H1 (cell line): Measurements from ENCODE around the gene APH1B. TPM values are rescaled to one million over a fixed set of nuclear protein-coding genes. Genes with fewer than 3 reads are reported as not detected.

Experiments
- CHD7 ChIP-seq: fragments of 300-600 bp; sonication (generic); IDR thresholded peaks from 2 replicates; pipeline ENCODE4 v1.7.1; 2012; ENCODE audit warnings: low read length, moderate library complexity, mild to moderate bottlenecking, inconsistent platforms; ENCODE audit not compliant: insufficient replicate concordance
- EGR1 ChIP-seq: IDR thresholded peaks from 2 replicates; pipeline ENCODE4 v1.6.1; 2011; ENCODE audit warnings: low read depth, low read length, borderline replicate concordance
- JUND ChIP-seq: IDR thresholded peaks from 2 replicates; pipeline ENCODE4 v1.6.1; 2011; ENCODE audit warnings: mild to moderate bottlenecking, improper control_type of control experiment, low read length
- POLR2AphosphoS5 ChIP-seq: IDR thresholded peaks from 2 replicates; pipeline ENCODE4 v1.6.1; 2011; ENCODE audit warnings: low read depth, low read length
- RAD21 ChIP-seq, 2 experiments: IDR thresholded peaks in 1 of 2; conservative IDR thresholded peaks in 1 of 2; 2 replicates each; pipeline ENCODE4 v1.6.1; 2011; ENCODE audit warnings: low read depth in 2 of 2, low read length in 2 of 2, improper control_type of control experiment in 1 of 2, inconsistent platforms in 1 of 2, mild to moderate bottlenecking in 1 of 2, moderate library complexity in 1 of 2
- polyA plus RNA-seq, 7 experiments: library from polyadenylated mRNA; depleted of rRNA in 3 of 7; stranded (reverse) in 5 of 7; unstranded in 2 of 7; fragments of >200 nt in 5 of 7; fragments of 200-250 nt in 2 of 7; gene quantifications; 1 replicate in 5 of 7; 2 replicates in 1 of 7; 4 replicates in 1 of 7; pipeline versions ENCODE4 v1.2.1 to v1.2.3, GENCODE V29; 2011 to 2013; ENCODE audit warnings: missing spikeins in 2 of 7, mixed read lengths in 2 of 7
- total RNA-seq: library from RNA; stranded (reverse); fragmentation: NEBNext Ultra II Directional; extraction: Animal tissue kit (Norgen Biotek cat#: 25700); gene quantifications from 2 replicates; pipeline ENCODE4 v1.2.1, GENCODE V29; 2021

The APH1B gene
- total and polyA plus RNA-seq, 2 of the 8 experiments (the other 6 are each of a cell fraction or from before 2014, with no cell fraction given), result 11.5 to 22.9 TPM

- no peak for TF ChIP-seq CHD7
- TF ChIP-seq EGR1, result no peak
- TF ChIP-seq JUND, result no peak
- no peak for TF ChIP-seq RAD21 (IDR thresholded peaks at IDR 0.05 in 1 of 2, conservative IDR thresholded peaks at IDR 0.05 in 1 of 2; ENCODE audit: low read depth in 2 of 2, low read length in 2 of 2)
- no peak for TF ChIP-seq POLR2AphosphoS5
Measured at GRCh38 chr15:63354821-63355650, 77.6 kb downstream of the APH1B start (continued).
